Uterus (tissue), 4 donors: ENCODE measurements around the gene ELK3. TPM values are rescaled to one million over a fixed set of nuclear protein-coding genes. Genes with fewer than 3 reads are reported as not detected.

Experiments
- DNase-seq, 2 donors: peaks; one replicate each; pipeline ENCODE4 v3.0.0-alpha.2; 2019 to 2020
- H3K27ac ChIP-seq, 2 donors: fragments of 200-600 bp; sonication (generic); 1 replicate in 1 of 2; 2 replicates in 1 of 2; pipeline ENCODE4 v1.5.1; 2016 to 2018
- H3K27me3 ChIP-seq, 2 donors: fragments of 200-600 bp; sonication (generic); one replicate each; pipeline ENCODE4 v1.5.1; 2018 to 2019; ENCODE audit warnings: control low read depth in 1 of 2
- H3K36me3 ChIP-seq, 2 donors: fragments of 200-600 bp; sonication (generic); one replicate each; pipeline ENCODE4 v1.5.1; 2019; ENCODE audit warnings: control low read depth in 1 of 2
- H3K4me1 ChIP-seq, 2 donors: fragments of 200-600 bp; sonication (generic); one replicate each; pipeline ENCODE4 v1.5.1; 2018 to 2019; ENCODE audit warnings: control low read depth in 1 of 2
- H3K4me3 ChIP-seq, 2 donors: fragments of 200-600 bp; sonication (generic); 1 replicate in 1 of 2; 2 replicates in 1 of 2; pipeline ENCODE4 v1.5.1; 2018 to 2019; ENCODE audit warnings: mild to moderate bottlenecking in 1 of 2
- H3K9me3 ChIP-seq, 2 donors: fragments of 200-600 bp; sonication (generic); one replicate each; pipeline ENCODE4 v1.5.1; 2019; ENCODE audit warnings: control low read depth in 1 of 2
- CTCF ChIP-seq, 4 experiments: fragments of 200-600 bp in 2 of 4; fragments of 450-650 bp in 2 of 4; sonication (generic) in 2 of 4; IDR thresholded peaks; one replicate each; pipeline ENCODE4 v1.5.1; 2016 to 2019; ENCODE audit warnings: antibody characterized with exemption in 4 of 4, mild to moderate bottlenecking in 2 of 4, moderate library complexity in 1 of 4
- POLR2A ChIP-seq, 2 donors: fragments of 450-650 bp; IDR thresholded peaks; one replicate each; pipeline ENCODE4 v1.6.1; 2016; ENCODE audit warnings: antibody characterized with exemption in 2 of 2, mild to moderate bottlenecking in 1 of 2, moderate library complexity in 1 of 2
- intact Hi-C: fragments of 100-400 bp; cut with DNase I; formaldehyde crosslinking; loops from one replicate; pipeline ENCODE4 v1.15.1; 2023; ENCODE audit warnings: low total_unique reads
- total RNA-seq, 4 donors: library from RNA; depleted of rRNA in 3 of 4; stranded (reverse); fragments of >200 nt in 3 of 4; gene quantifications; one replicate each; pipeline versions ENCODE4 v1.1.0 to v1.2.4, GENCODE V29; 2014 to 2023
- donor health status: DM: yes; HTN: yes; CAD: no.

The ELK3 gene
- total RNA-seq, 4 donors from 2014 or later, result 36.8 to 81.1 (median 44.9) TPM

- no peaks in the 10 kb centered on the region for H3K27me3 ChIP-seq
- H3K9me3 ChIP-seq, result no peaks in the 10 kb centered on the region
- peak overlapping the region in 1 of 2 donors; percentile 22 for H3K27ac ChIP-seq
- TF ChIP-seq POLR2A (IDR thresholded peaks at IDR 0.05) (no peak), CTCF (IDR thresholded peaks at IDR 0.05) (no peak)
- intact Hi-C loops, result no loop called here
- no peaks in the 10 kb centered on the region for H3K36me3 ChIP-seq
- H3K4me1 ChIP-seq, result no peaks in the 10 kb centered on the region
- DNase-seq, result no peak
- no peak overlapping the region for H3K4me3 ChIP-seq
These were observed 109.5 kb downstream of the ELK3 start for GRCh38 chr12:96303653-96304052.

- intact Hi-C loops, result no loop called here
- Histone ChIP-seq H3K9me3 (no peaks in the 10 kb centered on the region), H3K27me3 (no peaks in the 10 kb centered on the region), H3K4me1 (no peaks in the 10 kb centered on the region), H3K36me3 (no peaks in the 10 kb centered on the region), H3K27ac (no peak overlapping the region), H3K4me3 (no peak overlapping the region)
- no peak for DNase-seq
- no peak for TF ChIP-seq CTCF (IDR thresholded peaks at IDR 0.05)
- TF ChIP-seq POLR2A (IDR thresholded peaks at IDR 0.05), result no peak
These were observed 111.5 kb downstream of the ELK3 start for GRCh38 chr12:96305665-96306064.

GRCh38 chr12:96308881-96309280, 114.7 kb downstream of the ELK3 start:
- H3K9me3 ChIP-seq, result no peaks in the 10 kb centered on the region

GRCh38 chr12:96310067-96310466, 115.9 kb downstream of the ELK3 start:
- TF ChIP-seq CTCF (IDR thresholded peaks at IDR 0.05), result no peak
- TF ChIP-seq POLR2A (IDR thresholded peaks at IDR 0.05), result no peak
- no peak for DNase-seq
- H3K27me3 ChIP-seq, result no peaks in the 10 kb centered on the region
- H3K36me3 ChIP-seq, result no peaks in the 10 kb centered on the region
- no peaks in the 10 kb centered on the region for H3K4me1 ChIP-seq
- intact Hi-C loops, result no loop called here
- H3K27ac ChIP-seq, result no peak overlapping the region
- no peak overlapping the region for H3K4me3 ChIP-seq
- no peaks in the 10 kb centered on the region for H3K9me3 ChIP-seq

More at GRCh38 chr12:96308881-96309280, 114.7 kb downstream of the ELK3 start:
- Histone ChIP-seq H3K27me3 (no peaks in the 10 kb centered on the region), H3K4me1 (no peaks in the 10 kb centered on the region), H3K4me3 (no peak overlapping the region), H3K36me3 (no peaks in the 10 kb centered on the region), H3K27ac (peak overlapping the region in 1 of 2 donors; percentile 22)
- DNase-seq, result no peak
- intact Hi-C loops, result no loop called here
- TF ChIP-seq POLR2A (IDR thresholded peaks at IDR 0.05) (no peak), CTCF (IDR thresholded peaks at IDR 0.05) (no peak)

- intact Hi-C loops, result no loop called here
- no peaks in the 10 kb centered on the region for H3K27me3 ChIP-seq
- H3K4me1 ChIP-seq, result no peaks in the 10 kb centered on the region
- no peaks in the 10 kb centered on the region for H3K9me3 ChIP-seq
- H3K4me3 ChIP-seq, result no peak overlapping the region
- no peak for TF ChIP-seq CTCF (IDR thresholded peaks at IDR 0.05)
- TF ChIP-seq POLR2A (IDR thresholded peaks at IDR 0.05), result no peak
- DNase-seq, result no peak
- no peaks in the 10 kb centered on the region for H3K36me3 ChIP-seq
- no peak overlapping the region for H3K27ac ChIP-seq
These were observed 117.0 kb downstream of the ELK3 start for GRCh38 chr12:96311191-96311590.
